Karpas-422 (cell line): ENCODE data around the gene MPHOSPH8. TPM values are rescaled to one million over a fixed set of nuclear protein-coding genes. Genes with fewer than 3 reads are reported as not detected.
"Not testable (repeated sequence)": the region's sequence is repeated elsewhere in the genome, so short reads cannot be mapped to it uniquely, and the experiment has no call there.

ENCODE experiments used
- DNase-seq: peaks from one replicate; pipeline ENCODE4 v3.0.0-alpha.2; 2015
- H2AFZ ChIP-seq: fragments of 200-600 bp; sonication (generic); 2 replicates; pipeline ENCODE4 v1.6.1; 2014; ENCODE audit warnings: antibody characterized with exemption, low read length, mixed read lengths
- H3K27ac ChIP-seq: fragments of 200-600 bp; sonication (generic); 2 replicates; pipeline ENCODE4 v1.5.1; 2014; ENCODE audit warnings: mild to moderate bottlenecking, low read length, moderate library complexity
- H3K27me3 ChIP-seq: fragments of 200-600 bp; sonication (generic); 2 replicates; pipeline ENCODE4 v1.6.1; 2014; ENCODE audit warnings: low read length, mixed read lengths
- H3K36me3 ChIP-seq: fragments of 200-600 bp; sonication (generic); 2 replicates; pipeline ENCODE4 v1.6.1; 2014; ENCODE audit warnings: low read length, mixed read lengths; ENCODE audit not compliant: insufficient read depth
- H3K4me1 ChIP-seq: fragments of 200-600 bp; sonication (generic); 2 replicates; pipeline ENCODE4 v1.6.1; 2014; ENCODE audit warnings: mild to moderate bottlenecking, low read length, mixed read lengths
- H3K4me2 ChIP-seq: fragments of 200-600 bp; sonication (generic); 2 replicates; pipeline ENCODE4 v1.6.1; 2014; ENCODE audit warnings: low read length, low read depth, mild to moderate bottlenecking; ENCODE audit not compliant: poor library complexity, severe bottlenecking
- H3K4me3 ChIP-seq: fragments of 200-600 bp; sonication (generic); 2 replicates; pipeline ENCODE4 v1.5.1; 2014; ENCODE audit warnings: mild to moderate bottlenecking, antibody characterized with exemption, low read length, mixed read lengths
- H3K79me2 ChIP-seq: fragments of 200-600 bp; sonication (generic); 2 replicates; pipeline ENCODE4 v1.6.1; 2014; ENCODE audit warnings: mild to moderate bottlenecking, low read length, mixed read lengths
- H3K9ac ChIP-seq: fragments of 200-600 bp; sonication (generic); 2 replicates; pipeline ENCODE4 v1.6.0; 2014; ENCODE audit warnings: low read length
- H3K9me2 ChIP-seq: fragments of 200-600 bp; sonication (generic), shearing (Covaris generic); replicated peaks from 2 replicates; pipeline ENCODE4 v1.6.0; 2014; ENCODE audit warnings: mild to moderate bottlenecking, low read length, moderate library complexity; ENCODE audit not compliant: insufficient read depth
- H3K9me3 ChIP-seq: fragments of 300-700, 200-600 bp; sonication (generic); 2 replicates; pipeline ENCODE4 v1.6.1; 2014; ENCODE audit warnings: low read length, mixed read lengths
- H4K20me1 ChIP-seq: fragments of 200-600 bp; sonication (generic); 2 replicates; pipeline ENCODE4 v1.6.1; 2014; ENCODE audit warnings: mild to moderate bottlenecking, antibody characterized with exemption, low read length, low read depth; ENCODE audit not compliant: insufficient read depth
- total RNA-seq: library from RNA; depleted of rRNA; stranded (reverse); fragments of >200 nt; shearing (Covaris generic); gene quantifications from 2 replicates; pipeline ENCODE4 v1.2.3, GENCODE V29; 2014; ENCODE audit warnings: low replicate concordance

The MPHOSPH8 gene
- total RNA-seq, 1 experiment from 2014 or later: 11.4 TPM

DNA sequence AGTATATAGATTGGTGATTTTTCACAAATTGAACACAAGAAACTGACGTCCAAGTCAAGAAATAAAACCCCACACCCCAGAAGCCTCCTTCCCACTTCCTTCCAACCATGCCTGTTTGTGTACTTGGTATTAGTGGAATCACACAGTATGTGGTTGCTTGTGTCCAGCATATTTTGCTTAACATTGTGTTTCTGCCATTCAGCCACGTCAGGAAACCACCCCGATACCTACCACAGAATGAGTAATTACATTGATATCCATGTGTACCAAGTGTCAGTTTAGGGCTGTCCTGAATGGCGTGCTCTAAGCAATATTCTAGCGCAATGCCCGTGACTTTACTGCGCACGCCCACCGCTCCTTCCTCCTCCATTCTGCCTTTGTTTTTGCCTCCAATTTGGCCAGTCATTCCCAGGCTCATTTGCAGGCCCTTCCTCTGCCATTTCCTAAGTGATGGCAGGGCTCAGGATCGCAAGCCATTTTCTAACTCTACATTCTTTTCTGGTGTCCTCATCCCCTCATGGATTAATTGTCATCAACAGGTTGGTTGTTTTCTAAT lies 25.9 kb upstream of the MPHOSPH8 start:
- no peaks in the 10 kb centered on the region for H3K79me2 ChIP-seq
- no peaks in the 10 kb centered on the region for H3K9me3 ChIP-seq
- no peaks in the 10 kb centered on the region for H4K20me1 ChIP-seq

DNA sequence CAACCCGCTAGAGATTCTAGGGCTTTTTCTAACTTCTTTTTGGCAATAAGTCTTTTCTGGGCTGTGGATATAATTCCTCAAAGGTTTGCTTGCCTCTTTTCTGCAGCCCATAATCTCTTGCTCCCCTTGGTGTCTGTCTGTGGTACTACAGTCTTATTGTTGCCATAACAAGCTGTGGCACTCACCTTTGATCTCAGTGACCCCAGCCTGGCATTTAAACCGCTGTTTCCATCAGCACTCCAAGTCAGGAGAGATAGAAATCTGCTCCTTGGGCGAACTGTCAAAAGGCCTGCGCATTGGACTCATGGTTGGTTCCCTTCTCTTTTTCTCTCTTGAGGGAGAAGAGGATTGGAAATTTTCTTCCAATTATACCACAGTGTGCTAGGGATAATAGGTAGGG lies 14.5 kb upstream of the MPHOSPH8 start:
- Histone ChIP-seq H3K27ac (no peak overlapping the region), H3K9me2 (no peaks in the 10 kb centered on the region), H3K27me3 (no peaks in the 10 kb centered on the region), H3K4me3 (no peak overlapping the region), H3K9ac (no peak overlapping the region), H3K4me1 (no peaks in the 10 kb centered on the region), H3K4me2 (no peak overlapping the region), H3K36me3 (no peaks in the 10 kb centered on the region), H4K20me1 (no peaks in the 10 kb centered on the region), H2AFZ (no peak overlapping the region), H3K9me3 (no peaks in the 10 kb centered on the region), H3K79me2 (no peaks in the 10 kb centered on the region)
- peak; percentile 75 for DNase-seq

More for the DNA sequence above, 25.9 kb upstream of the MPHOSPH8 start:
- Histone ChIP-seq H3K9me2 (no peaks in the 10 kb centered on the region), H3K27ac (no peak overlapping the region), H3K4me1 (no peaks in the 10 kb centered on the region), H3K27me3 (no peaks in the 10 kb centered on the region), H3K4me3 (no peak overlapping the region), H2AFZ (no peak overlapping the region), H3K36me3 (no peaks in the 10 kb centered on the region), H3K9ac (no peak overlapping the region), H3K4me2 (no peak overlapping the region)
- no peak for DNase-seq

DNA sequence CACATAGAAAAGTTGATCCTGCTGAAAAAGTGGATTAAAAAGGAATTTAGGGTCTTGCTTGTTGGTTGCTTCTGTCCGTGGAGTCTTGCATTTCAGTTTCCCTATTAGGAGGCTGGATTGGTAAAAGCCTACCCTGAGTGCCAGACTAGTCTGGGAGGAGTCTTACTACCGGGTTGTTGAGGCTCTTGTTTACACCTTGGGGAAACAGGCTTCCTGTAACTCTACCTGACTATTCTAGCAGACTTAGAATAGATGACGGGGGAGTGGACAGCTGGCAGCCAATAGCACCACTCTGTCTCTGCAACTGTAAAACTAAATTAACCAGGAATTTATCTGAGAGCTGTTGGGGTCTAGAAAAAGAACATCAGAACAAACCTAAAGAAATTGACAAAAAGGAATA lies 11.3 kb upstream of the MPHOSPH8 start:
- no peak overlapping the region for H3K4me3 ChIP-seq
- no peaks in the 10 kb centered on the region for H3K79me2 ChIP-seq
- H3K9me2 ChIP-seq: no peaks in the 10 kb centered on the region
- no peaks in the 10 kb centered on the region for H3K4me1 ChIP-seq
- DNase-seq: no peak
- H3K27me3 ChIP-seq: no peaks in the 10 kb centered on the region
- no peaks in the 10 kb centered on the region for H4K20me1 ChIP-seq
- no peaks in the 10 kb centered on the region for H3K36me3 ChIP-seq
- H3K9me3 ChIP-seq: no peaks in the 10 kb centered on the region
- no peak overlapping the region for H3K4me2 ChIP-seq
- no peak overlapping the region for H3K9ac ChIP-seq
- H3K27ac ChIP-seq: no peak overlapping the region
- H2AFZ ChIP-seq: no peak overlapping the region

DNA sequence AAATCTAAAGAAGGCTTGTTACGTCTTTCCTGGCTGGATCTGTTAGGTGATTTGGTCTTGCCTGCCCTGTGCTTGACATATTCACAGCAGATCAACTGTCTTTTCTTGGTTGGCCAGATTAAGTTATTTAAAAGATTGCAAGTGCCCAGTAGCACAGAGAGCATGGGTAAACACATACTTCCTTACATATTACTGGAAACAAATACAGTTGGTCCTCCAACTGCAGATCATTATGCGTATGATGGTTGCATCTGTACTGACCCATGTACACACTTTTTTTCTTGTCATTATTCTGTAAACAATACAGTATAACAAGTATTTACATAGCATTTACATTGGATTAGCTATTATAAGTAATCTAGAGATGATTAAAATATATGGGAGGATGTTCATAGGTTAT lies 9.2 kb upstream of the MPHOSPH8 start:
- Histone ChIP-seq H3K27ac (no peak overlapping the region), H3K4me3 (no peak overlapping the region), H4K20me1 (no peaks in the 10 kb centered on the region), H3K9me2 (no peaks in the 10 kb centered on the region), H3K4me2 (no peak overlapping the region), H3K27me3 (no peaks in the 10 kb centered on the region), H3K79me2 (no peaks in the 10 kb centered on the region), H3K4me1 (no peaks in the 10 kb centered on the region), H2AFZ (no peak overlapping the region), H3K9me3 (no peaks in the 10 kb centered on the region), H3K36me3 (no peaks in the 10 kb centered on the region), H3K9ac (no peak overlapping the region)
- DNase-seq: no peak

DNA sequence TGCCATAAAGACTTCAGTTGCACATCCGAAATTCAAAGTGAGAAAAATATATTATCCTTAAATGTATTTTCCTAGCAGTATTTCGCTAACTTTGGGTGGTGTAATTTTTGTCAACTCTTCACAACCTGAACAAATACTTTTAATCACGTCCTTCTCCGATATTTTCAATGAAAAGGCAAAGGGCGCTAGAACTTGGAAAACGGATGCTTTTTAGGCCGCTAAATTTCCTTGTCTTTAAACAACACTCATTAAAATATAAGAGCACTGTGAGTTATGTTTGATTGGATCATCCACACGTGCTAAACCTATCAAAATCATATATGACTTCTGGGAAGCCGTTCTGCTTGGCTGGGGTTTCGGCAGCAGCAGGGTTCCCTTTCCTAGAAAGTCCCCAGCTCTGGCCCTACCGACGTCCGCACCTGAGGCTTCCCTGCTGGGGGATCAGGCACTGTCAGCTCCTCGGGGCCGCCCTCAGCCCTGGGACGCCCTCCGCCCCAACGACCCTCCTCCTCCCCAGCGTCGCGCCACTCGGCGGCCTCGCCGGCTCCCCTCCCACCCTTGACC lies 462 bp upstream of the MPHOSPH8 start:
- H3K36me3 ChIP-seq: peaks cover 7% of the 10 kb centered on the region; the same call in 1 of the 2 replicates
- no peaks in the 10 kb centered on the region for H3K27me3 ChIP-seq
- H3K4me1 ChIP-seq: peaks cover 19% of the 10 kb centered on the region
- H4K20me1 ChIP-seq: 0 out of 2 replicates have a peak, but pooled peaks cover 3% of the 10 kb centered on the region
- H3K79me2 ChIP-seq: peaks cover 45% of the 10 kb centered on the region
- H3K27ac ChIP-seq: no peak overlapping the region
- H3K4me2 ChIP-seq: peak overlapping the region; percentile 86
- no peak for DNase-seq
- peak overlapping the region; percentile 61 for H3K9ac ChIP-seq
- no peaks in the 10 kb centered on the region for H3K9me2 ChIP-seq
- no peaks in the 10 kb centered on the region for H3K9me3 ChIP-seq
- H3K4me3 ChIP-seq: peak overlapping the region; percentile 83
- peak overlapping the region; percentile 44 for H2AFZ ChIP-seq

DNA sequence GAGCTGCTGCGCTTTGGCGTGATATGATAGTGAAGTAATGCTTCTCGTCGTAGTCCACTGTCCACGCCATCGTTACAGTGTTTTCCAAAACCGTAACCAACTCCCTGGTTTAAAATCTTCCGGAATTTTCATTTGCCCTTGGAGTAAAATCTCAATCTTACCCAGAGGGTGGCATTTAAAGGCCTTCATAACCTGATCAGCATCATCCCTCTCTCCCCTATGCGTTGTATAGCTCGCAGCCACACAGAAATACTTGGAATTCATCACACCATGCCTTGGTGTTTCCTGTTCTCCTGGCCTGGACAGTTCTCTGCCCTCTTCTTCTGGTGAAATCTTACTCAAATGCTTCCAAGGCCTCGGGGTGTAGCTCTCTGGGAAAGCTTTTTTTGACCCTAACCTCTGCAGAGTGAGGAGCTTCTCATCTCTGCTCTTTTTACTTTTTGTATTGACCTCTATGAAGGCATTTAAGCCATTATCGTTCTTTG lies 839 bp downstream of the MPHOSPH8 start:
- H3K27me3 ChIP-seq: no peaks in the 10 kb centered on the region

DNA sequence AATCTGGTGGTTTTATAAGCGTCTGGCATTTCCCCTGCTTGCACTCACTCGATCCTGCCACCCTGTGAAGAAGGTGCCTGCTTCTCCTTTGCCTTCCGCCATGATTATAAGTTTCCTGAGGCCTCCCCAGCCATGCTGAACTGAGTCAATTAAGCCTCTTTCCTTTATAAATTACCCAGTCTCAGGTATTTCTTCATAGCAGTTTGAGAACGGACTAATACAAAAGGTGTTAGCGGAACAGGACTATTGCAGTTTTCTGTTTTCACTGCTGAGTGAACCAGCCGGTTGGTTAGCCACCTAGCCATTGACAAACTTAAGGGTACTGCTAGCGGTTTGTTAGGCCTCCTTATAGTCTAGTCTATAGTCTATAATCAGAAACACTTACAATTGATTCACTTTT lies 2.5 kb downstream of the MPHOSPH8 start:
- DNase-seq, H3K27me3 ChIP-seq, H3K9ac ChIP-seq, H3K9me3 ChIP-seq, H4K20me1 ChIP-seq, H3K9me2 ChIP-seq, H3K27ac ChIP-seq, H2AFZ ChIP-seq, H3K36me3 ChIP-seq, H3K4me3 ChIP-seq: not testable (repeated sequence)
- Histone ChIP-seq H3K4me1 (peaks cover 19% of the 10 kb centered on the region), H3K4me2 (peak overlapping the region; percentile 86), H3K79me2 (peaks cover 74% of the 10 kb centered on the region)

More for the DNA sequence above, 839 bp downstream of the MPHOSPH8 start:
- H3K4me3 ChIP-seq: peak overlapping the region; percentile 83
- H4K20me1 ChIP-seq: 0 out of 2 replicates have a peak, but pooled peaks cover 3% of the 10 kb centered on the region
- H3K9ac ChIP-seq: peak overlapping the region; percentile 89
- H3K9me2 ChIP-seq: no peaks in the 10 kb centered on the region
- H3K36me3 ChIP-seq: peaks cover 7% of the 10 kb centered on the region; the same call in 1 of the 2 replicates
- no peak overlapping the region for H3K27ac ChIP-seq
- H3K4me2 ChIP-seq: peak overlapping the region; percentile 86
- peaks cover 19% of the 10 kb centered on the region for H3K4me1 ChIP-seq
- H2AFZ ChIP-seq: no peak overlapping the region
- no peak for DNase-seq
- H3K9me3 ChIP-seq: no peaks in the 10 kb centered on the region
- H3K79me2 ChIP-seq: peaks cover 58% of the 10 kb centered on the region

DNA sequence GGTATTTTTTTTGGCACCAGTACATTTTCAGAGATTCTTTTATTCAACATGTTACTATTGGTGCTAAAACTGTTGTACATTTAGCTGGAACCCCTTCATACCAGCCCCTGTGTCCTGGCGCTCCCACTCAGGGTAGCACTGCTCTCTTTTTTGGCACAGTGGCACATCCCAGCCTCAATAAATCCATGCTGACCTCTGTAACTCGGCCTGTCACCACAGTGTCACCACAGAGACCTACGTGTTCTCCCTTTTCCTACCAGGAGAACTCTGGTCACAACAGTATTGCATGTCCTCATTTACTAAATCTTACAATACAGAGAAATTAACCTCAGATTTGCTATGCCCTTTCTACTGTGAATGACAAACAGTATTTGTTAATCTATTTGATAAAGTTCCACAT lies 10.2 kb downstream of the MPHOSPH8 start:
- Histone ChIP-seq H3K4me3 (no peak overlapping the region), H3K27me3 (no peaks in the 10 kb centered on the region), H3K4me1 (no peaks in the 10 kb centered on the region), H3K9me2 (no peaks in the 10 kb centered on the region), H3K79me2 (peaks cover 69% of the 10 kb centered on the region), H3K4me2 (no peak overlapping the region), H3K9ac (no peak overlapping the region), H3K9me3 (no peaks in the 10 kb centered on the region), H3K36me3 (peaks cover 10% of the 10 kb centered on the region), H3K27ac (no peak overlapping the region), H4K20me1 (no peaks in the 10 kb centered on the region), H2AFZ (no peak overlapping the region)
- no peak for DNase-seq
